ENCODE measurements around the gene STX1A. TPM values are rescaled to one million over a fixed set of nuclear protein-coding genes. Genes with fewer than 3 reads are reported as not detected.

Gene STX1A
- total RNA-seq, 4 donors from 2014 or later = 3.9 to 19.4 (median 10.8) TPM

GRCh38 chr7:73688288-73688687 is 31.2 kb downstream of the STX1A start:
- H3K27me3 ChIP-seq = no peaks in the 10 kb centered on the region
- no peaks in the 10 kb centered on the region for H3K9me3 ChIP-seq
- peaks cover 0 to 12% (median 0%) of the 10 kb centered on the region in 4 donors for H3K4me1 ChIP-seq
- peaks cover 6 to 69% (median 6%) of the 10 kb centered on the region in 3 donors for H3K36me3 ChIP-seq
- no peak for TF ChIP-seq EP300 (IDR thresholded peaks at IDR 0.05)
- no peak for TF ChIP-seq POLR2A (IDR thresholded peaks at IDR 0.05)
- TF ChIP-seq CTCF (IDR thresholded peaks at IDR 0.05) = no peak
- DNase-seq (ENCODE audit: low spot score in 2 of 2) = no peak
- 92 to 95% methylated on average over 8 of the region's 8 CpGs for WGBS, 2 donors
- H3K4me3 ChIP-seq = no peak overlapping the region
- no peak overlapping the region for H3K27ac ChIP-seq

- Histone ChIP-seq H3K36me3 (peaks cover 0 to 54% (median 0%) of the 10 kb centered on the region in 3 donors), H3K4me3 (no peak overlapping the region), H3K9me3 (no peaks in the 10 kb centered on the region), H3K4me1 (peaks cover 7 to 37% (median 14%) of the 10 kb centered on the region in 4 donors), H3K27me3 (no peaks in the 10 kb centered on the region), H3K27ac (no peak overlapping the region)
- WGBS, 2 donors = 95 to 97% methylated on average over 18 of the region's 18 CpGs
- no peak for TF ChIP-seq EP300 (IDR thresholded peaks at IDR 0.05)
- no peak for TF ChIP-seq POLR2A (IDR thresholded peaks at IDR 0.05)
- TF ChIP-seq CTCF (IDR thresholded peaks at IDR 0.05) = no peak
- DNase-seq (ENCODE audit: low spot score in 2 of 2) = no peak
These were observed 34.2 kb downstream of the STX1A start for GRCh38 chr7:73685311-73685710.

- DNase-seq (ENCODE audit: low spot score in 2 of 2) = no peak
- Histone ChIP-seq H3K9me3 (no peaks in the 10 kb centered on the region), H3K27me3 (no peaks in the 10 kb centered on the region), H3K4me3 (peak overlapping the region; percentile 63 to 95 (median 78)), H3K27ac (peak overlapping the region; percentile 46 to 88 (median 82)), H3K36me3 (peaks cover 0 to 54% (median 0%) of the 10 kb centered on the region in 3 donors), H3K4me1 (peaks cover 7 to 45% (median 14%) of the 10 kb centered on the region in 4 donors)
- TF ChIP-seq CTCF (IDR thresholded peaks at IDR 0.05) (no peak), EP300 (IDR thresholded peaks at IDR 0.05) (no peak)
- 25 to 33% methylated on average over 55 to 58 of the region's 58 CpGs for WGBS, 2 donors
These were observed 35.4 kb downstream of the STX1A start for GRCh38 chr7:73683788-73684693.

GRCh38 chr7:73683056-73683787 is 36.2 kb downstream of the STX1A start, which contains the start of the genes BUD23 and DNAJC30:
Gene BUD23, plus strand, starts transcription at chr7:73683597. Its CDS starts 29 bp downstream, at chr7:73683626.
Gene DNAJC30, minus strand, starts transcription at chr7:73683453. Its CDS starts 30 bp downstream, at chr7:73683423.
- WGBS, 2 donors = 0% methylated on average over 22 to 42 of the region's 68 CpGs
- H3K27me3 ChIP-seq = no peaks in the 10 kb centered on the region
- peaks cover 0 to 54% (median 4%) of the 10 kb centered on the region in 3 donors for H3K36me3 ChIP-seq
- H3K27ac ChIP-seq = peak within 1 kb of the TSS; percentile 46 to 88 (median 82)
- peaks cover 7 to 45% (median 14%) of the 10 kb centered on the region in 4 donors for H3K4me1 ChIP-seq
- peak within 1 kb of the TSS; percentile 63 to 95 (median 78) for H3K4me3 ChIP-seq
- peak; percentile 98 to 99 for DNase-seq (ENCODE audit: low spot score in 2 of 2)
- H3K9me3 ChIP-seq = no peaks in the 10 kb centered on the region
- TF ChIP-seq POLR2A (IDR thresholded peaks at IDR 0.05) (peak; percentile 16 to 60), EP300 (IDR thresholded peaks at IDR 0.05) (peak; percentile 62 to 86), CTCF (IDR thresholded peaks at IDR 0.05) (peak in 2 of 5 experiments; percentile 41 to 48)

Data from tibial nerve (tissue), 4 donors.